Suprapubic skin (tissue), 3 donors: ENCODE measurements around the gene KCNA10.

ENCODE experiments used
- CTCF ChIP-seq, 2 donors: fragments of 200-600 bp in 1 of 2; fragments of 450-650 bp in 1 of 2; sonication (generic) in 1 of 2; IDR thresholded peaks; one replicate each; pipeline ENCODE4 v1.5.1; 2016 to 2019; ENCODE audit warnings: antibody characterized with exemption in 2 of 2, mild to moderate bottlenecking in 1 of 2, moderate library complexity in 1 of 2
- POLR2A ChIP-seq, 2 donors: fragments of 450-650 bp; IDR thresholded peaks; one replicate each; pipeline ENCODE4 v1.6.1; 2017; ENCODE audit warnings: antibody characterized with exemption in 2 of 2, mild to moderate bottlenecking in 2 of 2, moderate library complexity in 2 of 2

- TF ChIP-seq POLR2A (IDR thresholded peaks at IDR 0.05) (no peak), CTCF (IDR thresholded peaks at IDR 0.05) (no peak)
Observed at GRCh38 chr1:110541906-110542395, 23.0 kb upstream of the KCNA10 start.
